DMS153 treated with DMSO at 0.1 percent for 48 hours (cell line): ENCODE measurements around the gene TPRG1L.

Experiments used
- DNase-seq: peaks from one replicate; lab custom pipeline; 2025; ENCODE audit not compliant: unreplicated experiment; lab: John Stamatoyannopoulos, UW

Gene TPRG1L

DNA sequence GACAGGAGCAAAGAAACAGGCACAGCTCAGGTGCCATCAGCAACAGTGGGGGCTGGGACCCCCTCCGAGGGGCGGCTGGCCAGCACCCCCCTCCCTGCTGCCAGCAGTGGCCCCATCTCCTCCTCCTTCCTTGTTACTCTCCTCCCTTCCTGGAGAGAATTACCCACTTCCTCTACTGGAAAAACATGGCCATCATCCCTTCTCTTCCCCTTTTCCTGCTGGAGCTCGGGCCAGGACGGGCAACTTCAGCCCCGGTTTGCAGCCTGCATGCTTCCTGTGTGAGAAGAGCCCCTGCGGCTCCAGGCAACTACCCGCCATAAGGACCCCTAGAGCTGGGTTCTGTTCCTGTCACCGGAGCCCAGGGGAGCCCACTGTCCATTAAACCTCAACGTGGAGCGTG is 31.1 kb upstream of the TPRG1L start:
- no peak for DNase-seq

- DNase-seq: no peak
Observed at GRCh38 chr1:3594706-3595377, 30.0 kb upstream of the TPRG1L start.

DNA sequence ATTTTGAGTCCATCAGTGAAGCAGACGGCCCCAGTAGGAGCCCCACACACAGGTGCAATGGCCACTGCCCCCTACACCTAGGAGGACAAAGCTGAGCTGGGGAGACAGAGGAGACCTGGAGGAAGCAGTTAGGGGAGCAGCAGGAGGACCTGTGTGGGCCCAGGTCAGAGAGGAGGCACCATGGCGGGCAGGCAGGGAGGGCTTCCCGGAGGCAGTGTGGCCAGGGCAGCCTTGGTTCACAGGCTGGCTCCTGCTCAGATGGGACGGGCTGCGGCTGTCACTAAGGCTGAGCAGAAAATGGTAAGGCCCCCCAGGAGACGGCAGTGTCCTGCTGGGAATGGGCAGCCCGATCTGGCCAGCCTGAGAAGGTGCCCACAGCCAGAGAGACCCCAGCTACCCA is 28.9 kb upstream of the TPRG1L start:
- no peak for DNase-seq

GRCh38 chr1:3596663-3597598 is 27.9 kb upstream of the TPRG1L start:
- no peak for DNase-seq

GRCh38 chr1:3597599-3597964 is 27.2 kb upstream of the TPRG1L start:
- DNase-seq: no peak

GRCh38 chr1:3598051-3598491 is 26.7 kb upstream of the TPRG1L start:
- no peak for DNase-seq

DNA sequence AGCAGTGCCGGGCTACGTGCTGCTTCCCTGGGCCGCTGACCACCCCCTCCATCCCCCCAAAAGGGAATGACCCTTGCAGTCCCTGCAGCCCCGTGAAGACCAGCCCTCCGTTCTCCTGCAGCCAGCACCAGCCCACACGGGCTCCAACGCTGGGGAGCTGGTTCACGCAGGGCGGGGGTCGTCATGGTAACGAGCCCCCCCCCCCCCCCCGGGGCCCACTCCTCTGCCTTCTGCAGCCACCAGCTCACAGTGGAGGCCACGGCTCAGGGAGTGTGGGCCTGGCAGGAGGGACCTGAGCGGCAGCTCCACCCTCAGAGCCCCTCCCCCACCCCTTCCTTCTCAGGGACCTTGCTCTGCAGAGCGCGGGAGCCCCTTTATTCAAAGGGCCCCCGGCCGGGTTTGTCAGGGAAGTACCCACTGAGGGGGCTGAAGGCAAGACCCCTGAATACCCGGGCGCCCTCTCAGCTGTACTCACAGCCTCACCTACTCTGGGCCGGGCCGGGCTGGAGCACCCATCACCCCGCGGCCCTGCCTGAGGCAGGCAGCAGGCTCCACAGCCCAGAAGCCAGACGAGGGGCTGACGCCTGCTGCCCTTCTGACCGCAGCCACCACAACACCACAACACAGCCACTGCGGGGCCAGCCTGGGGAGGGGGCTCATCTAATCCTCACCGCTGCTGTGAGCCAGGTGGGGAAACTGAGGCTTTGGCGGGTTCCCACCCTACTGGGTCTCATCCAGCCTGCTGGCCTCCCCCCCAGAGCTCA is 26.1 kb upstream of the TPRG1L start:
- no peak for DNase-seq

DNA sequence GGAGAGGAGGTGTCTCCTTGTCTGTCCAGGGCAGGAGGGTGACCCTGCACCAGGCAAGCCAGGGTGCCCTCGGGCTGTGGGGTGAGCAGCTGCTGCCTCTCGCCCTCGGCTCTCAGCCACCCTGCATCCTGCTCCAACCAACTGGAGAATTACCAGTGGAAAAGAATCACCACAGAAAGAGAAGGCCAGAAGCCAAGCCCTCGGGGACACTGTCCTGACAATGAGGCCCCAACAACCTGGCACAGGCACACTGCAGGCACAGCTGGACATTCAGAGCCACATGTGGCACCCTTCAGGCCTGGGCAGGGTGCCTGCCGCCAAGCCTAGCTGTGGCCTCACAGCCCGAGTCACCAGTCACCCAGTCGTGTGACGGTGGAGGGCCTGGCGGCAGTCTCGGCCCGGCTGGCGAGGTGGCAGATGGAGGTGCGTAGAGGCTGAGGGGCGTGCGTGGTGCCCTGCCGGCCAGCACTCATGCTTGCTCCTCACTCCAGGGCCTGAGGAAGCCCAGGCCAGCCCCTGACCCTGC is 25.5 kb upstream of the TPRG1L start:
- DNase-seq: no peak

GRCh38 chr1:3599816-3600215 is 25.0 kb upstream of the TPRG1L start:
- DNase-seq: no peak

- no peak for DNase-seq
Observed at GRCh38 chr1:3600354-3600753, 24.5 kb upstream of the TPRG1L start.

DNA sequence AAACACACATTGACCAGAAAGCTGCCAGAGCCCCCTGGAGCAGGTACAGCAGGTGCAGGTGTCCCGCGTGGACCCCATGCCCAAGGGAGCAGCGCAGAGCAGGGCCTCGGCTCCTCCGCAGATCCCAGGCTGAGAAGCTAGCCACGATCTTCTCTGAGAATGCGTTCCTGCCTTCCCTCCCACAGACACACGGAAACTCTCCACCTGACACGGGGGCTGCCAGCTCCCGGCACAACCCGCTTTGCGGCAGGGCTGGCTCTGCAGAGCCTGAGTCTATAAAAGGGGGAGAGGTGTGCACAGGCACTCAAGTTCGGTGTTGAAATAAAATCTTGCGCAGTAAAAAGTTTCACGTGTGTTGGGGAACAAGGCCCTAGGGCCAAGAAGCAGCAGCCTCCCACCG is 23.1 kb upstream of the TPRG1L start:
- DNase-seq: no peak

GRCh38 chr1:3602375-3602774 is 22.4 kb upstream of the TPRG1L start:
- DNase-seq: no peak

DNA sequence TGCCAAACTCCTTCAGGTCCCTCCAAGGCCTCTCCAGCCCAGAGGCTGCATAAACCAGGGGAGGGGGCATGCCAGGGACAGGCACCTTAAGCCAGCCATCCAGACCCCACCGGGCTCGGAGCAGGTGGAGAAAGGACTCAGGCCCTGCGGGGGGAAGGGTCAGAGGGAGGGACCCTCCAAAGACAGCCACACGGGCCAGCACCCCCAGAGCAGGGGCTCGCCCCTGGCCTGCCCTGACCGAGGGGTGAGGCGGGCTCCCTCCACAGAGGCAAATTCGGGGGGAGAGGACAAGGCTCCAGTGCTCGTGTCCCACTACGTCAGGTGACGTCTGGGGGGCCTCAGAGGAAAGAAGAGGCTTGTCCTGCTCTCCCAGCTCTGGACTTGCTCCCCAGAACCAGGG is 21.7 kb upstream of the TPRG1L start:
- no peak for DNase-seq

DNA sequence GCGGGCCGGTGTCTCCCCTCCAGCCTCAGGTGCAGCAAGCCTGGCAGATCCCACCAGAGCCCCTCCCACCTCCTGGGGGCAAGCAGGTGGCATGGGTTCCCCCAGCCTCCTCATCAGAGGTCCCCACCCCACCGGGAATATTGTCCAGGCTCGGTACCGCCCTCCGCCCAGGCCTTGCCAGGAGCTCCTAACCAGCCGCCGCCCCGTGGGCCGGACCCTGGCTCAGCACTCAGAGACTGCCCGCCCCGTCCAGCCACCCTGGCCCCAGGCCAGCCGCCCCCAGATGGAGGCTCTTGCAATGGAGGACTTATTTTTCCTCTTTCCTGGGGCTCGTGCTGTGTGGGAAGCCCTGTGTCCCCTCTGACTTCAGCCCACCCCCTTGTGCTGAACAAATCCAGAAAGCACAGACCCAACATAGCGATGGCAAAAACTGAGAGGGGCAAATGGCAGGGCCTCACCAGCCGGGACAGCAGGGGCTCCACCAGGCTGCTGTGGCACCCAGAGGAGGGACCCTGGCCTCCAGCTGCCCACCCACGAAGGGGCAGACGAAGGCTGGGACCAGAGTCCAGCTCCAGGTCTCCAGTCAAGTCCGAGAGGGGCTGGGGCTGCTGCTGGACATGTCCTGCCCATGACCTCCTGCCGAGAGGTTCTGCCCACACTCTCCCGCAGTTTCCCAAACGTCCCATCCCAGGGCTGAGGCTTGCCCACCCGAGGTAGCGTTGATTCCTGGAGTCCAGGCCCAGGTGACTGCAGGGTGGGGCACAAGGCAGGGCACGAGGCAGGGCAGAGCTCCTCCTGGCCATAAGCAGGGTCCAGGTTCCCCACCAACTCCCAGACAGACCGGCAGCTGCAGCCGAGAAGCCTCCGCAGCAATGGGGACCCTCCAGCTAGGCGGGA is 21.0 kb upstream of the TPRG1L start:
- DNase-seq: no peak

DNA sequence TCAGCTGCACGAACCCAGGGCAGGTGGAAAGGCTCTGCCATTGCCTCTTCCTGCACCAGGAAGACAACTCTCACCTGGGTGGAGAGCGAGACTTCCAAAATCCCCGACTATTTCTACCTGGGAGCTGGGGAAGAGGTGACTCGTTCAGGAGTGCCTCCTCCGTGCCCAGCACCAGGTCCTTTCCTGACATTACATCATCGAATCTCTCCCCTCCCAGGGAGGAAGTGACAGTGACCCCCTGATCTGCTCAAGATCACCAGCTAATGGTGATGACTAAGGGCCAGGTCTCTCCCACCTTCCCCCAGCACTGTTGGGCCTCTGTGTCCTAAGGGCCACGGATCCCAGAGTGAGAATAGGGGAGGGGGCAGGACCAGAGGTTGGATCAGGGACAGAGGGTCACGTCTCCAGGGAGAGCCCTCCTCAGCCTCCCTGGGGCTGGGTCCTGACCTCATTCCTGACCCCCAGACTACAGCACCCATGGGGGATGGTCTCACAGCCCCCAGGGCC is 20.3 kb upstream of the TPRG1L start:
- no peak for DNase-seq

DNA sequence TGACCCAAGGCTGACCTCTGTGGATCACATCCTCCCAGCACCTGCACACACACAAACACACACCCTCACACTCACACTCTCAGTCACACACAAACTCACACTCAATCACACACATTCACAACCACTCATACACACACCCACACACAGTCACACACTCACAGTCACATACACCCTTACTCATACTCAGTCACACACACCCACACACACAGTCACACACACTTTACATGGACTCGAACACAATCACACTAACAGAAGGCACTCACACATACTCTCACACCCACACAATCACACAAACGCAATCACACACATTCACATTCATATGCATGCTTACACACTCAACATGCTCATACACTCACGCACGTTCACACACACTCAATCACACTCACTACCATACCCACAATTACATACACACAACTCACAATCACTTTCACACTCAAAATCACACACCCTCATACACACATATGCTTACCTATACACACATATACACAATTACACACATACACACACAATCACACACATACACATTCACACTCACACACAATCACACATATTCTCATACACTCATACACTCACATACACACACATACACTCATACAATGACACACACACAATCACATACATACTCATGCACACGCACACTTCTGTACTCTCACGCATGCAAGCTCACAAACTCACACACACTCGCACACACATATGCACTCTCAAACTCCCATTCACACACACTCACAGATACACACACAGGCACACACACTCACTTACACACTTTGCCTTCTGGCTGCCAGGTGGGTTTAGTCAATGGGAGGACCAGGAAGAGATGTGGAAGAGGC is 19.6 kb upstream of the TPRG1L start:
- DNase-seq: no peak

- no peak for DNase-seq
Observed at GRCh38 chr1:3606779-3607702, 17.8 kb upstream of the TPRG1L start.

GRCh38 chr1:3607703-3608065 is 17.1 kb upstream of the TPRG1L start:
- no peak for DNase-seq
